Panc1 (cell line): ENCODE measurements around the gene SV2B. TPM values are rescaled to one million over a fixed set of nuclear protein-coding genes. Genes with fewer than 3 reads are reported as not detected.

Experiments
- ATAC-seq: fragments of 200-7000 bp; cut with Tn5 transposase; 2 replicates; pipeline ENCODE4 v1.9.1; 2020; ENCODE audit warnings: mild to moderate bottlenecking, moderate library complexity
- BruUV-seq: library from RNA; stranded (reverse); fragments of 400-500 nt; replicated peaks from 2 replicates; lab custom pipeline; 2021; lab: Mats Ljungman, UMichigan
- CTCF ChIA-PET: fragments of 300-600 bp; sonication (Branson Sonifier 250); formaldehyde crosslinking; loops from one replicate; lab custom pipeline; 2022; ENCODE audit warnings: antibody characterized with exemption; lab: Charles Lee
- POLR2A ChIA-PET: fragments of 300-600 bp; sonication (Branson Sonifier 250); formaldehyde crosslinking; loops from one replicate; lab custom pipeline; 2022; ENCODE audit warnings: antibody characterized with exemption; lab: Charles Lee
- DNase-seq: peaks from one replicate; pipeline ENCODE4 v3.0.0-alpha.2; 2010; ENCODE audit warnings: low read depth, low spot score
- H3K27ac ChIP-seq: 2 replicates; pipeline ENCODE4 v1.5.1; 2011; ENCODE audit warnings: mild to moderate bottlenecking, low read length, inconsistent platforms
- H3K27me3 ChIP-seq: fragments of 200-500 bp; sonication (Bioruptor generic); 2 replicates; pipeline ENCODE4 v1.6.0; 2014; ENCODE audit warnings: low read length, inconsistent platforms; ENCODE audit not compliant: control insufficient read depth, insufficient read depth
- H3K36me3 ChIP-seq: fragments of 200-500 bp; sonication (Bioruptor generic); 2 replicates; pipeline ENCODE4 v1.5.1; 2014; ENCODE audit warnings: inconsistent platforms, mild to moderate bottlenecking, low read length, moderate library complexity; ENCODE audit not compliant: control insufficient read depth, insufficient read depth
- H3K4me1 ChIP-seq: 2 replicates; pipeline ENCODE4 v1.5.1; 2011; ENCODE audit warnings: inconsistent platforms, mild to moderate bottlenecking, low read length, moderate library complexity; ENCODE audit not compliant: control insufficient read depth, insufficient read depth
- H3K4me3 ChIP-seq, 2 experiments: 2 replicates each; pipeline ENCODE4 v1.5.1; 2011 to 2012; ENCODE audit warnings: low read depth in 2 of 2, low read length in 2 of 2, mild to moderate bottlenecking in 2 of 2, inconsistent platforms in 1 of 2, moderate library complexity in 1 of 2
- H3K9me3 ChIP-seq: fragments of 200-500 bp; sonication (Bioruptor generic); 2 replicates; pipeline ENCODE4 v1.5.1; 2014; ENCODE audit warnings: low read depth, mild to moderate bottlenecking, inconsistent platforms, low read length, moderate library complexity; ENCODE audit not compliant: control insufficient read depth, insufficient read depth
- CTCF ChIP-seq: fragments of 450-650 bp; IDR thresholded peaks from 2 replicates; pipeline ENCODE4 v1.5.1; 2017; ENCODE audit warnings: mild to moderate bottlenecking
- REST ChIP-seq, 2 experiments: IDR thresholded peaks; 2 replicates each; pipeline ENCODE4 v1.6.1; 2011 to 2012; ENCODE audit warnings: low read depth in 2 of 2, control low read depth in 1 of 2, low read length in 1 of 2, mild to moderate bottlenecking in 1 of 2, moderate library complexity in 1 of 2; ENCODE audit not compliant: insufficient read depth in 1 of 2
- TCF7L2 ChIP-seq: IDR thresholded peaks from 2 replicates; pipeline ENCODE4 v1.6.1; 2011; ENCODE audit warnings: mild to moderate bottlenecking, low read depth, low read length, inconsistent platforms
- in situ Hi-C: cut with HindIII; loops from 2 replicates; pipeline ENCODE4 v1.10.0; 2016; ENCODE audit warnings: low sequenced_read_pairs, low pct_unique_long_range_greater_than_20kb
- intact Hi-C: fragments of 100-400 bp; cut with micrococcal nuclease; formaldehyde crosslinking; loops from one replicate; pipeline ENCODE4 v1.10.0; 2022; ENCODE audit not compliant: unreplicated experiment
- total RNA-seq: library from RNA; stranded (reverse); gene quantifications from one replicate; pipeline ENCODE4 v1.2.1, GENCODE V29; 2021; ENCODE audit not compliant: unreplicated experiment

The SV2B gene
- total RNA-seq, 1 experiment from 2014 or later: not detected

GRCh38 chr15:91336687-91337086, 236.6 kb downstream of the SV2B start:
- in situ Hi-C loops (no loop called here), intact Hi-C loops (no loop called here)
- no peak for TF ChIP-seq REST (IDR thresholded peaks at IDR 0.05; ENCODE audit: insufficient read depth in 1 of 2, low read depth in 2 of 2, low read length in 1 of 2)
- Histone ChIP-seq H3K27me3 (peaks cover 5% of the 10 kb centered on the region; the same call in 1 of the 2 replicates), H3K36me3 (no peaks in the 10 kb centered on the region), H3K27ac (no peak overlapping the region), H3K9me3 (no peaks in the 10 kb centered on the region), H3K4me1 (no peaks in the 10 kb centered on the region), H3K4me3 (no peak overlapping the region)
- ChIA-PET CTCF (no interaction called here), POLR2A (no interaction called here)
- no peak for DNase-seq
- BruUV-seq: no TSS peak
- ATAC-seq: no peak

- no peak for DNase-seq
- Histone ChIP-seq H3K4me3 (no peak overlapping the region), H3K27ac (no peak overlapping the region), H3K9me3 (no peaks in the 10 kb centered on the region), H3K36me3 (no peaks in the 10 kb centered on the region), H3K27me3 (peaks cover 3% of the 10 kb centered on the region; the same call in 1 of the 2 replicates), H3K4me1 (no peaks in the 10 kb centered on the region)
- no peak for ATAC-seq
- no TSS peak for BruUV-seq
- ChIA-PET POLR2A (no interaction called here), CTCF (no interaction called here)
- in situ Hi-C loops: no loop called here
- intact Hi-C loops: no loop called here
- TF ChIP-seq CTCF (no peak), TCF7L2 (no peak), REST (IDR thresholded peaks at IDR 0.05; ENCODE audit: insufficient read depth in 1 of 2, low read depth in 2 of 2, low read length in 1 of 2) (peak; percentile 75 to 79; a peak in 3 of 4 replicates)
Observed at GRCh38 chr15:91338766-91339165, 238.7 kb downstream of the SV2B start.
